Effector CD4-positive, alpha-beta T cell (primary cell): Measurements from ENCODE around the gene TMEM220.
"Not testable (repeated sequence)": the region's sequence is repeated elsewhere in the genome, so short reads cannot be mapped to it uniquely, and the experiment has no call there.

ENCODE experiments used
- DNase-seq: peaks from one replicate; pipeline ENCODE4 v3.0.0-alpha.2; 2020

Gene TMEM220

GRCh38 chr17:10754861-10755591 is 25.2 kb upstream of the TMEM220 start:
- DNase-seq = no peak

DNA sequence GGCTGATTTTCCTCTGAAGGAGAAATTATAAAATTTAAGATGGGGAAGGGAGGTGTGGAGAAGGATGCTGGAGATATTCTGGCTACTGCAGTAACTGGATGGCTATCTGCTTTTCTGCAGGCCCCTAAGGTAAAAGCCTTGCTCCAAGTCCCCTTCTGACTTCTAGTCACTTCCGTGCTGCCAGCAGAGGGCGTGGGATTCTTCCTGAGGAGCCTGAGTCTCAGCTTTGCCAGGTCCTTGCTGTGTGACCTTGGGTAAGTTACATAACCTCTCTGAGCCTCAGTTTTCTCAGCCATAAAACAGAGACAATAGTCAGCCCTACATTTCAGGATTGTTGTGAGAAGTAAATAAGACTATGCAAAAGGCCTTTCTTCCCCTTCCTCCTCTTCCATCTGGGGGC is 24.3 kb upstream of the TMEM220 start:
- no peak for DNase-seq

- DNase-seq = no peak
Observed at GRCh38 chr17:10752696-10753095, 22.9 kb upstream of the TMEM220 start.

GRCh38 chr17:10751563-10751962 is 21.7 kb upstream of the TMEM220 start:
- no peak for DNase-seq

GRCh38 chr17:10750210-10750609 is 20.4 kb upstream of the TMEM220 start:
- no peak for DNase-seq

- no peak for DNase-seq
Observed at GRCh38 chr17:10748531-10749181, 18.8 kb upstream of the TMEM220 start.

- DNase-seq = no peak
Observed at GRCh38 chr17:10745231-10745630, 15.4 kb upstream of the TMEM220 start.

DNA sequence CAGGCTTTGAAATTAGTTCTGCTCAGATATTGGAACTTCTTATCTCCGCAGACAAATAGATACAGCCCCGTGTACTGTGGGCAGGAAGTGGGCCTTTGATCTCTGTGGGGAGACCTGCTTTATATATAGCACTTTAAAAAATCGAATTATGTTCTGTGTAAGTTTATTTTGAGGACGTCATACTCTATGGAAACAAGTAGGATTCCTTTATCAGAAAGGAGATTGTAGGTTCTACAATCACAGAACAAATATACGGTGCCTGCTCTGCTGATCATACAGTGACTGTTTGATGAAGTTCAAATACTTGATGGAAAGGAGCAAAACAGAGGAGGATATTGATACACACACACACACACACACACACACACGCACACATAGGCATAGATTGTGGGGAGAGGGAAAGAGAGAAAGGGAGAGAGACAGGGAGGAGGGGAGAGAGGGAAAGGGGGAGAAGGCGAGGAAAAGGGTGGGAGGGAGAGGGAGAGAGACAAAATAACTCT is 14.7 kb upstream of the TMEM220 start:
- no peak for DNase-seq

DNA sequence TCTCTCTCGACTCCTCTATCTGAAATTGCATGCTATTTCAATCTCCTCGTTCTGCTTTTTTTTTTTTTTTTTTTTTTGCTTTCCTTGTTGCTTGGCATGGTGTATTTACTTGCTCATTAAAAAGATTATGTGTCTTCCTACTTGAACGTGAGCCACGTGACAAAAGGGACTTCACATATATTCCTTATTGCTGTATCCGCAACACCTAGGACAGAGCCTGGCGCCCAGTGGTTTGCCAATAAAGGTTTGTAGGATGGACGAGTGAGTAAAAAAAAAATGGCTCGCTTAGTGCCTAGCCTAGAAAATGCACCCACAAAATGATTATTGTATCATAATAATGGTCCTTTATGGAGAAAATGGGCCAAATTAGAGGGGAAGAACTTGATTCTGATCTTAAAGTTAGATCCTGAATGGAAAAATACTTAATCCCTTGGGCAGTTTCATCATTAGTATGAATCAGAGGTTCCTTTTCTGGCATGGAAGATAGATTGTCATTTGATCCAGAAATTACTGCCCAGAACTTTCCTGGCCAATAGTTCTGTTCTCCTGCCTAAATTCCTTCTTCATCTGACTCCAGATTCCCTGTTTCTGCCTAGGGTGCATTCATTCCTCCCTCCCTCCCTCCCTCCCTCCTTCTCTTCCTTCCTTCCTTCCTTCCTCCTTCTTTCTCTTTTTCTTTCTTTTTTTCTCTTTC is 13.6 kb upstream of the TMEM220 start:
- no peak for DNase-seq

- no peak for DNase-seq
Observed at GRCh38 chr17:10742431-10742830, 12.6 kb upstream of the TMEM220 start.

DNA sequence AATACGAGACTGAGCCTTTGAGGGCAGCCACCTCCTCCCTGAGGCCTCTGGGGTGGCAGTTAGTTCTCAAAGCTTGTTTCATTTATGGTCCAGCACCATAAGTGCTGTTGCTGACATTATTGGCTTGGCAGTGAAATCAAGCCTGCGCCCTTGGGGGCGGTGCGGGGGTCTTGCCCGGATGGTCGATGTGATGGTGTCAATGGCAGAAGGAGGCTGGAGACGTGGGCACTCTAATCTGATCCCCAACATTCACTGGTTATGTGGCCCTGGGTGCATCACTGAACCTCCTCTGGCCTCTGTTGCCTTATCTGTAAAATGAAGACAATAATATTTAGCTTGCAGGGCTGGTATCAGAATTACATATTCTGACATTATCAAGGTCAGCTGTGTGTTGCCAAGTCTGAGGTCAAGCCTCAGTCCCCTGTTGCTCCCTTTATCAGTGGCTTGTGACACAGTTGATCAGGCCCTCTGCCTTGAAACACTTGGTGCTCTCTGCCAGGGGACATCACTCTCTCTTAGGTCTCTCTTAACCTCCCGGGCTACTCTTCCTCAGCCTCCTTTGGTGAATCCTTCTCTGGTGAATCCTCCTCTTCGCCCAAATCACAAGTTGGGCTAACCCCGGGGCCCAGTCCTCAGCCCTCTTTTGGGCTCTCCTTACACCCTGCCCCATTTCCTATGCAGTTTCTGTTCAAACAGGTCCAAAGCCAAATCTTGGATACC is 11.8 kb upstream of the TMEM220 start:
- no peak for DNase-seq

DNA sequence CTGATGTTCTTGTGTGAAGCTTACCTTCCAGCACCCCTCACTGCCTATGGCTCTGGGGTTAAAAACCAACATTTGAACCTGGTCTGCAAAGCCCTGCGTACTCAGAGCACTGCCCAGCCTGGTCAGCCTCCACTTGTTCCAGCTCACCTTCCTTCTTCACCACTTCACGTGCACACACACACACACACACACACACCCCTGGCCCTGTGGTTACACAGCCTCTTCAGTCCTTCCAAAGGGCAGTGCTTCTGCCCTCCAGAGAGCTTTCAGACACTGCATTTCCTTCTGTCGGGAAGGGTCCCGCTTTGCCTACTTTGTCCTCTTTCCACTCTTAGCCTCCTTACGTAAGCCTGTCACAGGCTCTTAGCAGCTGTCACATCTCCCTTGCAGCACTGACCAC is 9.6 kb upstream of the TMEM220 start:
- DNase-seq = no peak

- no peak for DNase-seq
Observed at GRCh38 chr17:10738521-10739258, 8.9 kb upstream of the TMEM220 start.

DNA sequence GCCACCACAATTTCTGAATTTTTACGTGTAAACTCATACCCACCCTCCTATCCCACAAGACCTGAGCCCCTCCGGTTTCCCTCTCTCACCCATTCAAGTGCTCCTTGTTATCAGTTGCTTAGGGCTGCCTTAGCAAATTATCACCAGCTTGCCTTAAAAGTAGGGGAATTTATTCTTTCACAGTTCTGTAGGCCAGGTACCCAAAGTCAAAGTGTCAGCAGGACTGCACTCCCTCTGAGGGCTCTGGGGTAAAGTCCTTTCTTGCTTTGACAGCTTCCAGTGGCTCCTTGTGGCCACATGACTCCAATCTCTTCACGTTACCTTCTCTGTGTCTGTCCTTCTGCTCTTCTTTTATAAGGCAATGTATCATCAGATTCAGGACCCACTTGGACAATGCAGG is 7.9 kb upstream of the TMEM220 start:
- no peak for DNase-seq

GRCh38 chr17:10737168-10737622 is 7.4 kb upstream of the TMEM220 start:
- no peak for DNase-seq

- no peak for DNase-seq
Observed at GRCh38 chr17:10735821-10736220, 6.0 kb upstream of the TMEM220 start.

- no peak for DNase-seq
Observed at GRCh38 chr17:10735251-10735650, 5.4 kb upstream of the TMEM220 start.

- no peak for DNase-seq
Observed at GRCh38 chr17:10733666-10734065, 3.8 kb upstream of the TMEM220 start.

GRCh38 chr17:10732121-10732520 is 2.3 kb upstream of the TMEM220 start:
- not testable (repeated sequence) for DNase-seq

DNA sequence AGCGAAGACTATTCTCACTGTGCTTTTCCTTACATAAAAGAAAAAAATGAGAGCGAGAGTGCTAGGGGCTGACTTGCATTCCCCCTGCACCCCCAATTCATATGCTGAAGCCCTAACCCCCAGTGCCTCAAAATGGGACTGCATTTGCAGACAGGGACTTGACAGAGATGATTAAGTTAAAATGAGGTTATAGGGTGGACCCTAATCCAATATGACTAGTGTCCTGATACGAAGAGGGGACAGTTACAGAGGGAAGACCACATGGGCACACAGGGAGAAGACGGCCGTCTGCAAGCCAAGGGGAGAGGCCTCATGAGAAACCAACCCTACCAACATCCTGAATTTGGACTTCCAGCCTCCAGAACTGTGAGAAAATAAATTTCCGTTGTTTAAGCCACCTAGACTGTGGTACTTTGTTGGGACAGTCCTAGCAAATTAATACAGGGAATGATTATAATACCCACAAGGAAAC is 1.6 kb upstream of the TMEM220 start:
- DNase-seq = no peak

DNA sequence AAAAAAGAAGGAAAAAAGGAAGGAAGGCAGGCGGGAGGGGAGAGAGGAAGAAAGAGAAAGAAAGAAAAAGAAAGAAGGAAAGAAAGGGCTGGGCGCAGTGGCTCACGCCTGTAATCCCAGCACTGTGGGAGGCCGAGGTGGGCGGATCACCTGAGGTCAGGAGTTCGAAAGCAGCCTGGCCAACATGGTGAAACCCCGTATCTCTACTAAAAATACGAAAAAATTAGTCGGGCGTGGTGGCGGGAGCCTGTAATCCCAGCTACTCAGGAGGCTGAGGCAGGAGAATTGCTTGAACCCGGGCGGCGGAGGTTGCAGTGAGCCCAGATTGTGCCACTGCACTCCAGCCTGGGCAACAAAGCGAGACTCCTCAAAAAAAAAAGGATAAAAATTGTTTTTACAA is 424 bp upstream of the TMEM220 start:
- not testable (repeated sequence) for DNase-seq

DNA sequence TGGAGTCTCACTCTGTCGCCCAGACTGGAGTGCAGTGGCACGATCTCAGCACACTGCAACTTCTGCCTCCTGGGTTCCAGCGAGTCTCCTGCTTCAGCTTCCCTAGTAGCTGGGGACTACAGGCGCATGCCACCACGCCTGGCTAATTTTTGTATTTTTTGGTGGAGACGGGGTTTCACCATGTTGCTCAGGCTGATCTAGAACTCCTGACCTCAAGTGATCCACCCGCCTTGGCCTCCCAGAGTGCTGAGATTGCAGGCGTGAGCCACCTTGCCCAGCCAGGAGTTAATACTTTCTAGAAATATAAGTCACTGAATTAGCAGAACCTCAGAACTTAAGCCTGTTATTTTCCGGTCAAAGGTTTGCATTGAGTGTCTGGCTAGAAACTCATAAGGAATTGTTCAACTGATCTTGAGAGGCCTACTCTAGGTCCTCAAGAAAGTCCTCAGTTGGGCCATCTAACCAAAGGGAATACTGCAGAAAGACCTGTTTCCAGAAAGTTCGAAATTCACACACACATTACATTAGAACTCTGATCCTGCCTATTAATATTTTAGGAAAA is 1.4 kb downstream of the TMEM220 start:
- DNase-seq = no peak
